ENCODE results near the gene ZNF470. TPM values are rescaled to one million over a fixed set of nuclear protein-coding genes. Genes with fewer than 3 reads are reported as not detected.

The ZNF470 gene
- polyA plus RNA-seq, 1 donor from 2014 or later: 9.6 TPM

GRCh38 chr19:56577719-56578602 is 10.7 kb downstream of the ZNF470 start:
- H4K20me1 ChIP-seq (ENCODE audit: insufficient read depth): no peaks in the 10 kb centered on the region
- H3K27me3 ChIP-seq (ENCODE audit: insufficient read depth, low read depth, low read length): no peaks in the 10 kb centered on the region
- no peaks in the 10 kb centered on the region for H3F3A ChIP-seq (ENCODE audit: insufficient read depth, low read length, poor library complexity, severe bottlenecking)
- TF ChIP-seq POLR2AphosphoS5 (IDR thresholded peaks at IDR 0.05) (no peak), CTCF (IDR thresholded peaks at IDR 0.05; ENCODE audit: poor library complexity, severe bottlenecking) (no peak), REST (IDR thresholded peaks at IDR 0.05; ENCODE audit: borderline replicate concordance) (no peak), SMC3 (conservative IDR thresholded peaks at IDR 0.05; ENCODE audit: poor library complexity) (no peak), EP300 (conservative IDR thresholded peaks at IDR 0.05; ENCODE audit: poor library complexity, severe bottlenecking) (no peak), MXI1 (conservative IDR thresholded peaks at IDR 0.05; ENCODE audit: poor library complexity, severe bottlenecking) (no peak), TAF1 (IDR thresholded peaks at IDR 0.05; ENCODE audit: low read depth) (no peak), EZH2 (IDR thresholded peaks at IDR 0.05; ENCODE audit: borderline replicate concordance, insufficient read depth, low read length, poor library complexity, severe bottlenecking) (no peak), RAD21 (conservative IDR thresholded peaks at IDR 0.05) (no peak)
- no peaks in the 10 kb centered on the region for H3K79me2 ChIP-seq (replicated peaks; ENCODE audit: insufficient read depth, low read length)
- no peak overlapping the region for H3K27ac ChIP-seq (ENCODE audit: low read length)
- H3K36me3 ChIP-seq (ENCODE audit: insufficient read depth, low read length): peaks cover 62% of the 10 kb centered on the region
- no peak overlapping the region for H3K4me3 ChIP-seq (ENCODE audit: low read length)
- no peak overlapping the region for H2AFZ ChIP-seq (ENCODE audit: low read depth, low read length)
- no peak overlapping the region for H3K9ac ChIP-seq (ENCODE audit: low read length)
- H3K9me3 ChIP-seq (ENCODE audit: low read length): peaks cover 61% of the 10 kb centered on the region
- no peak overlapping the region for H3K4me2 ChIP-seq (ENCODE audit: low read length)
- no peaks in the 10 kb centered on the region for H3K9me2 ChIP-seq (ENCODE audit: insufficient read depth, low read length)

GRCh38 chr19:56594446-56594782 is 27.1 kb downstream of the ZNF470 start:
- H3K27ac ChIP-seq (ENCODE audit: low read length): peak overlapping the region; percentile 81
- H3K9ac ChIP-seq (ENCODE audit: low read length): peak overlapping the region; percentile 97
- H3K4me3 ChIP-seq (ENCODE audit: low read length): peak overlapping the region; percentile 93

More at GRCh38 chr19:56594446-56594782, 27.1 kb downstream of the ZNF470 start:
- no peaks in the 10 kb centered on the region for H3F3A ChIP-seq (ENCODE audit: insufficient read depth, low read length, poor library complexity, severe bottlenecking)
- no peak overlapping the region for H3K4me2 ChIP-seq (ENCODE audit: low read length)
- peaks cover 48% of the 10 kb centered on the region for H3K79me2 ChIP-seq (replicated peaks; ENCODE audit: insufficient read depth, low read length)
- TF ChIP-seq TAF1 (IDR thresholded peaks at IDR 0.05; ENCODE audit: low read depth): no peak
- no peak for TF ChIP-seq CTCF (IDR thresholded peaks at IDR 0.05; ENCODE audit: poor library complexity, severe bottlenecking)
- H2AFZ ChIP-seq (ENCODE audit: low read depth, low read length): peak overlapping the region; percentile 98
- no peaks in the 10 kb centered on the region for H4K20me1 ChIP-seq (ENCODE audit: insufficient read depth)
- H3K27me3 ChIP-seq (ENCODE audit: insufficient read depth, low read depth, low read length): no peaks in the 10 kb centered on the region
- peaks cover 6% of the 10 kb centered on the region for H3K36me3 ChIP-seq (ENCODE audit: insufficient read depth, low read length)
- H3K9me3 ChIP-seq (ENCODE audit: low read length): peaks cover 23% of the 10 kb centered on the region
- H3K9me2 ChIP-seq (ENCODE audit: insufficient read depth, low read length): no peaks in the 10 kb centered on the region
